ENCODE data around the gene TMOD2.

The TMOD2 gene

GRCh38 chr15:51714911-51715310, 36.5 kb upstream of the TMOD2 start:
- TF ChIP-seq ZFX (IDR thresholded peaks at IDR 0.05), result no peak
- TF ChIP-seq CTCF (conservative IDR thresholded peaks at IDR 0.05), result no peak

GRCh38 chr15:51718219-51718618, 33.2 kb upstream of the TMOD2 start:
- H3K27ac ChIP-seq, result no peak overlapping the region
- TF ChIP-seq ZFX (IDR thresholded peaks at IDR 0.05), result no peak
- no peak for TF ChIP-seq CTCF (conservative IDR thresholded peaks at IDR 0.05)

More at GRCh38 chr15:51714911-51715310, 36.5 kb upstream of the TMOD2 start:
- H3K27ac ChIP-seq, result no peak overlapping the region

GRCh38 chr15:51718746-51719145, 32.7 kb upstream of the TMOD2 start:
- no peak for TF ChIP-seq ZFX (IDR thresholded peaks at IDR 0.05)
- TF ChIP-seq CTCF (conservative IDR thresholded peaks at IDR 0.05), result no peak
- H3K27ac ChIP-seq, result no peak overlapping the region

- TF ChIP-seq CTCF (conservative IDR thresholded peaks at IDR 0.05) (no peak), ZFX (IDR thresholded peaks at IDR 0.05) (no peak)
- peak overlapping the region; percentile 35; the same call in 1 of the 2 replicates for H3K27ac ChIP-seq
Measured at GRCh38 chr15:51720201-51720995, 31.0 kb upstream of the TMOD2 start.

- H3K27ac ChIP-seq, result peak overlapping the region; percentile 35; the same call in 1 of the 2 replicates
- TF ChIP-seq CTCF (conservative IDR thresholded peaks at IDR 0.05) (no peak), ZFX (IDR thresholded peaks at IDR 0.05) (no peak)
Measured at GRCh38 chr15:51721199-51721960, 30.0 kb upstream of the TMOD2 start.

GRCh38 chr15:51724199-51724598, 27.2 kb upstream of the TMOD2 start:
- TF ChIP-seq ZFX (IDR thresholded peaks at IDR 0.05), result no peak
- no peak for TF ChIP-seq CTCF (conservative IDR thresholded peaks at IDR 0.05)
- H3K27ac ChIP-seq, result no peak overlapping the region

GRCh38 chr15:51724673-51725072, 26.7 kb upstream of the TMOD2 start:
- TF ChIP-seq ZFX (IDR thresholded peaks at IDR 0.05), result no peak
- no peak for TF ChIP-seq CTCF (conservative IDR thresholded peaks at IDR 0.05)
- no peak overlapping the region for H3K27ac ChIP-seq

Measured in C4-2B (cell line).